Urinary bladder (tissue), 4 donors: ENCODE data around the gene WDR91. TPM values are rescaled to one million over a fixed set of nuclear protein-coding genes. Genes with fewer than 3 reads are reported as not detected.

ENCODE experiments used
- DNase-seq: peaks from one replicate; pipeline ENCODE4 v3.0.0-alpha.2; 2015; ENCODE audit errors: extremely low spot score
- H3K27ac ChIP-seq: one replicate; pipeline ENCODE4 v1.5.1; 2013; ENCODE audit warnings: low read depth, mild to moderate bottlenecking, moderate library complexity
- H3K36me3 ChIP-seq: one replicate; pipeline ENCODE4 v1.6.1; 2013; ENCODE audit warnings: mild to moderate bottlenecking, moderate library complexity; ENCODE audit not compliant: insufficient read depth
- H3K4me1 ChIP-seq: one replicate; pipeline ENCODE4 v1.6.1; 2013; ENCODE audit warnings: mild to moderate bottlenecking, moderate library complexity; ENCODE audit not compliant: insufficient read depth
- H3K4me3 ChIP-seq: one replicate; pipeline ENCODE4 v1.5.1; 2013; ENCODE audit warnings: low read depth, low read length
- WGBS: extraction: QIAGEN DNeasy Blood & Tissue Kit; methylation state at CpG from one replicate; pipeline ENCODE4 v1.1.7; 2013; 5-methylcytosine and 5-hydroxymethylcytosine counted together
- polyA plus RNA-seq: library from polyadenylated mRNA; stranded (reverse); fragments of 200-250 nt; gene quantifications from one replicate; pipeline ENCODE4 v1.2.3, GENCODE V29; 2013
- total RNA-seq: library from RNA; depleted of rRNA; stranded (reverse); fragments of >200 nt; gene quantifications from one replicate; pipeline ENCODE4 v1.2.3, GENCODE V29; 2014
- donor health status: healthy with polysubstance abuse.
- donor health status: healthy.

Gene WDR91
- total and polyA plus RNA-seq, 2 donors = 11.4 to 14.1 TPM

DNA sequence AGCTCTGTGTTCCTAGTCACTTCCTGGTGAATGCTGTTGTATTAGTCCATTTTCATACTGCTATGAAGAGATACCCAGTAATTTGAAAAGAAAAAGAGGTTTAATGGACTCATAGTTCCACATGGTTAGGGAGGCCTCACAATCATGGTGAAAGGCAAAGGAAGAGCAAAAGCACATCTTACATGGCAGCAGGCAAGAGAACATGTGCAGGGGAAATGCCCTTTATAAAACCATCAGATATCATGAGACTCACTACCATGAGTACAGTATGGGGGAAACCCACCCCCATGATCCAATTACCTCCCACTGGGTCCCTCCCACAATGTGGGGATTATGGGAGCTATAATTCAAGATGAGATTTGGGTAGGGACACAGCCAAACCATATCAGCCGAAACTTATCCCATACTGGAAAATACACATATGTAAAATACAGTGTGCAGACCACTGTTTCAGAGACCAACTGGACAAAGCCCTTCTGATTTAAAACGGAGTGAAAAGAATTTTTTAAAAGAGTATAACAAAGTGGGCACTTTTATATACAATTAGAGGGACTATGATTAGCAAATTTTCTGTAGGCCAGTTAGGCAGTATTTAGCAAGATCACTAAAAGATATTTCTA, 48.8 kb downstream of the WDR91 start:
- 96% methylated on average over 2 of the region's 2 CpGs for WGBS
- no peak overlapping the region for H3K27ac ChIP-seq
- no peak for DNase-seq
- H3K4me1 ChIP-seq = peaks cover 2% of the 10 kb centered on the region
- H3K36me3 ChIP-seq = no peaks in the 10 kb centered on the region
- no peak overlapping the region for H3K4me3 ChIP-seq

DNA sequence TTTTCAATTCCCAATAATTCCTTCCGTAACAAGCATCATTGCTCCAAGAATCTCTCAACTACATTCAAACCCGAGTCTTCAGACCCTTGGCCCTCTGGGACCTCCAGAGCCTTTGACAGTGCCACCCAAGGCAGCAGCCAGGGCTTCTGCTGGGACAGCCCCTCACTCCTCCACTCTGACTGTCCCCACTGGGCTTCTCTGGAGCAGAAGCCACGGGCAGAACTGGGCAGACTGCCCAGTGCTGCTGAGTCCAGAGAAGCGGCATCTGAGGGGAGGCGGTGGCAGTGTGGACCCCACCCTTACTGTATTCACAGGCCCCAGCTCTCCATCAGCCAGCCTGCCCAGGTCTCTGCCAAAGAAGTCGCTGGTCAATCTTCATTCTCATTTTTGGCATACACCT, 49.7 kb downstream of the WDR91 start:
- H3K27ac ChIP-seq = no peak overlapping the region
- peaks cover 2% of the 10 kb centered on the region for H3K4me1 ChIP-seq
- DNase-seq = no peak
- no peaks in the 10 kb centered on the region for H3K36me3 ChIP-seq
- H3K4me3 ChIP-seq = no peak overlapping the region
- WGBS = 87% methylated on average over 6 of the region's 6 CpGs

DNA sequence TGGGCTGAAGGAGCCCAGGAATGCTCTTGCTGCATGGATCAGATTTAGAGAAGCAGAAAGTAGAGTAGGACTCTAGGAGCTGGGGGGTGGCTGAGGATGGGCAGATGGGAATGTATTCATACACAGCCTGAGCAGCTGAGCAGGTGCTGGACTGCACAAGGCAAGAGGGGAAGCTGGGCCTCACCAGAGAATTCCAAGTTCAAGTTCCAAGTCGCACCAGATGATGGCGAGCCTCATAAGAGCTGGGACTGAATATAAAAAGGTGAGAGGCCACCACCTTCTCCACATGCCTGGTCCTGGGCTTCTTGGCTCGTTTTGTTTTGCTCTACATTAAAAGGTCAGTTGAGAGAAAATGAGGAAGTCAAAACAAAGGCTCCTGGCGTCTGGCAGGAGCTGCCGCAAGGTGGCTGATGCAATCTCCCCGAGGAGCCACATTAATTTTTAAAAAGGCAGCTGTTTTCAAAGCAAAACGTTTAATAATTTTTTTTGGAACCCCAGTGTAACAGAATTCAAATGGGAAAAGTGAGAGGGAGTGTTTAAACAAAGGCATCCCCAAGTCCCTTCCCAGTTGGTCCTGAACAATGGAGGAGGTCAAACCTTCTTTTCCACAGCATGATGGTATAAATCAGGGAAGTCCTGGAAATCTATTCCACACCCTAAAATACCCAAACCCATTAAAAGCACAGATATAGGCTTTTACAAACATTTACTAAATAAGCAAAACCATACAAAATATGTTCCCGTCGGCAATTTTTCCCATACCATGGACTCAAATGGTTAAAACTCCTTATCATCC, 50.3 kb downstream of the WDR91 start:
- DNase-seq = no peak
- Histone ChIP-seq H3K4me1 (peaks cover 2% of the 10 kb centered on the region), H3K4me3 (no peak overlapping the region)

DNA sequence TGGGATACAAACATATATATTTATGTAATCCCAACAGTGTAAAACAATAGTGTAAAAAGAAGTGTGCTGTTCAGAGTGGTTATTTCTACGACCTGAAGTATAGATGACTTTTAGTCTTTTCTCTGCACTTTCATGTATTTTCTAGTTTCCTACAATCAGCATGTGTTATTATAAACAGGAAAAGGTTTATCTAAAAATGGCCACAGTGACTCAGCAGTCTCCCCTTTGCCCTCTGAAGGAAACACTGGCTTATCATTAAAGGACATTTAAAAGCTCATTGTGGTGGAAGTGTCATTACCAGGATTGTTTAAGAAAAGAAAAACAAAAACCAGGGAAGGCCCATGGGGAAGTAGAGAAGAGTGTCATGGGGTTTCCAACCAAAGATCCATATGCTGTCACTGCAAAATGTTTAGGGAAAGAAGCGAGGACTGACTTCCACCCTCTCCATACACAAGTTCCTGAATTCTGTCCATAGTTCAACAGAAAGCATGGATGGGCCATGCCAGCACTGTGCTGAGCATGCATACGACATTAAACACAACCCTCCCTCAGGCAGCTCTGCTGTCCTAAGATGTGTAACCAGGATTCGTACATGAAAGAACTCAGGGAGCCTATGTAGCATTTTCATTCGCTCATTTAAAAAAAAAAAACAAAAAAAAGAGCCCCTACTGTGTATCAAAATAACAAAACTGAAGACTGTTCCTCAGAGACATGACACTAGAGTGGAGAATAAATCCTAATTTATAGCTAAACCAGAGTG, 51.0 kb downstream of the WDR91 start:
- 60% methylated on average over 5 of the region's 5 CpGs for WGBS
- H3K4me1 ChIP-seq = peaks cover 2% of the 10 kb centered on the region
- peak overlapping the region; percentile 68 for H3K27ac ChIP-seq
- no peak overlapping the region for H3K4me3 ChIP-seq
- H3K36me3 ChIP-seq = no peaks in the 10 kb centered on the region
- no peak for DNase-seq

More for the DNA sequence above, 50.3 kb downstream of the WDR91 start:
- H3K36me3 ChIP-seq = no peaks in the 10 kb centered on the region
- peak overlapping the region; percentile 68 for H3K27ac ChIP-seq
- WGBS = 59% methylated on average over 9 of the region's 9 CpGs

DNA sequence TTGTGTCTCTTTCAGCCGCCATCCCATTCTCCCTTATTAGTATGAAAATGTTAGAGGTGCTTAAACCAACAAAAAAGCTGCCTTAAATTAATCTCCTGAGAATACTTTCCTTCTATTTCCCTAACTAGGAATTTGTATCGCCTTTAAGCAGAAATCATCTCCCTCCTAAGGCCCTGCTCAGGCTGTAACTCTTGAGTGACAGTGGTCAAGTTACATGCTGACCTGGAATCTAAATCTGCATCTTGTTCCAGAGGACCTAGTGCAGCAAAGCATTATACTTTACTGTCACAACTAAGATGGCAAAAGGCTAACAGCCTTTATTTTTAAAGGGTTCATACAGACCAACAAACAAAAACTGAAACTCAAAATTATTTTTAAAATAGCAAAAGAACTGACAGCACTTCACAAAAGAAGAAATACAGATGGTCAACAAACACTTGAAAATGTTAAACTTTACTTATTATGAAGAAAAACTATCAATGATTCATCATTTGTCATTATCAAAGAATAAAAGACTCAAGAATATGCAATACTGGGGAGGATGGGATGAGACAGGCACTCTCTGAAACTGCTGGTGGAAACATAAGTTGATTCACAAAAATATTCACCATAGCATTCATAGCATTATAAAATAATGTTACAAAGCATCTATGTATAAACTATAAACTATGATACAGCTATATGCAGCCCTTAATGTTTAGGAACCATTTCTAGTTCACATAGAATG, 51.8 kb downstream of the WDR91 start:
- no peak overlapping the region for H3K4me3 ChIP-seq
- peaks cover 2% of the 10 kb centered on the region for H3K4me1 ChIP-seq
- 93% methylated on average over 2 of the region's 2 CpGs for WGBS
- H3K27ac ChIP-seq = no peak overlapping the region
- H3K36me3 ChIP-seq = no peaks in the 10 kb centered on the region
- no peak for DNase-seq

DNA sequence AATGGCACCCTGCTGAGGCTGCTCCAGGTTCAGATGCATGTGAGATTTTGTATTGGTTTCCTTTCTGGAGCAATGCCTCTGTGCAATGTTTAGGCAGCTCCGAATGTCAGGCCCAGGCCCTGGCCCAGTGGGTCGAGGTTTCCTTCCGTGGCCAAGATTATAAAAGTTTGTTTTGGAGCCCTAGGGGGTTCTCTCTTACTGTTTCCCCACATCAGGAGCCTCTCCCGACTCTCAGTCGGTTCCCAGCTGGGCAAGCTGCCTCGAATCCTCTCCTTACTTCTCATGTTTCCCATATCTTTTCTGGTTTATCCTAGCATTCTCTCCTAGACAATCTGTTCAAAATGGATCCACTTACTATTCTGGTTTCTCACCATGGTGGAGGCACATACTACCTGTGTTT, 52.5 kb downstream of the WDR91 start:
- no peak overlapping the region for H3K27ac ChIP-seq
- no peaks in the 10 kb centered on the region for H3K36me3 ChIP-seq
- DNase-seq = no peak
- peaks cover 2% of the 10 kb centered on the region for H3K4me1 ChIP-seq
- no peak overlapping the region for H3K4me3 ChIP-seq
- WGBS = 76% methylated on average over 6 of the region's 6 CpGs

DNA sequence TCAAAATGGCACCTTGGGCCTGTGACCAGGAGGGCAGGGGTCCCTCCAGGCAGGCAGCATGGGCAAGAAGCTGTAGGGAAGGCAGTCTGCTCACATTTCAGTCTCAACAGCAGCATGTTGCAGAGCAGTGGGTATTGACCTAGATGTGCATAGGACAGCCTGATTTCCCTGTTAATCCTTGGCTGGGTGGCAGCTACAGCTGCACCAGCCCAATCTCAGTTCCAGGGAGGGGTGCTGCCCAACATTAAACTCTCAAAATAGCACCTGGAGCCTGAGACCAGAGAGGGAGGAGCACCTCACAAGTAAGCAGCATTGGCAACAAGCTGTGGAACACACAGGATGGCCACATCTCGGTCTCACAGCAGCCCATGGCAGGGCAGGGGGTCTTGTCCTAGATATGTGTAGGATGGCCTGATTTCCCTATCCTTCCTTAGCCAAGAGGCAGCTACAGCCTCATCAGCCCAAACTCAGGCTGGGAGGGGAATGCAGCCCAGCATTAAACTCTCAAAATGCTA, 53.1 kb downstream of the WDR91 start:
- WGBS = 100% methylated on average over 1 of the region's 1 CpG
- no peak for DNase-seq
- no peak overlapping the region for H3K4me3 ChIP-seq
- H3K4me1 ChIP-seq = peaks cover 2% of the 10 kb centered on the region
- no peak overlapping the region for H3K27ac ChIP-seq
- no peaks in the 10 kb centered on the region for H3K36me3 ChIP-seq

DNA sequence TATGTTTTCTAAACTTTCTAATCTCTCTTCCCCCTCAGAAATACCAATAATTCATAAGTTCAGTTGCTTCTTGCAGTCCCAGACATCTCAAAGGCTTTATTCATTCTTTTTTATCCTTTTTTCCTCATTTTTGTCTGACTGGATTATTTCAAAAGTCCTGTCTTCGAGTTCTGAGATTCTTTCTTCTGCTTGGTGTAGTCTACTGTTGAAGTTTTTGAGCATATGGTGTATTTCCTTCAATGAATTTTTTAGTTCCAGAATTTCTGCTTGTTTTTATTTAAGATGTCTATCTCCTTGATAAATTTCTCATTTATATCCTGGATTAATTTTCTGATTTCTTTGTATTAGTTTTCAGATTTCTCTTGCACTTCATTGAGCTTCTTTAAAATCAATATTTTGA, 55.0 kb downstream of the WDR91 start:
- no peak overlapping the region for H3K4me3 ChIP-seq
- H3K4me1 ChIP-seq = peaks cover 2% of the 10 kb centered on the region
- no peak overlapping the region for H3K27ac ChIP-seq
- 85% methylated on average over 1 of the region's 1 CpG for WGBS
- no peak for DNase-seq
- H3K36me3 ChIP-seq = no peaks in the 10 kb centered on the region

DNA sequence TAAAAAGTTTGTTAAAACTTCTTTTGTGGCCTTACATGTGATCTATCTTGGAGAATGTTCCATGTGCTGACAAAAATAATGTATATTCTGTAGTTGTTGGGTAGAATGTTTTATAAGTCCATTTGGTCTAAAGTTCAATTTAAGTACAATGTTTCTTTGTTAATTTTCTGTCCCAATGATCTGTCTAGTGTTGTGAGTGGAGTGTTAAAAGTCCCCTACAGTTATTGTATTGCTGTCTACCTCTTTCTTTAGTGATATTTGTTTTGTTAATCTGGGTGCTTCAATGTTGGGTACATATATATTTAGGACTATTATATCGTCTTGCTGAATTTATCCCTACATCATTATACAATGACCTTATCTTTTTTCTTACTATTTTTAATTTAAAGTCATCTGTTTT, 56.6 kb downstream of the WDR91 start:
- 95% methylated on average over 1 of the region's 1 CpG for WGBS
- H3K4me3 ChIP-seq = no peak overlapping the region
- no peak overlapping the region for H3K27ac ChIP-seq
- no peaks in the 10 kb centered on the region for H3K36me3 ChIP-seq
- H3K4me1 ChIP-seq = no peaks in the 10 kb centered on the region
- no peak for DNase-seq

DNA sequence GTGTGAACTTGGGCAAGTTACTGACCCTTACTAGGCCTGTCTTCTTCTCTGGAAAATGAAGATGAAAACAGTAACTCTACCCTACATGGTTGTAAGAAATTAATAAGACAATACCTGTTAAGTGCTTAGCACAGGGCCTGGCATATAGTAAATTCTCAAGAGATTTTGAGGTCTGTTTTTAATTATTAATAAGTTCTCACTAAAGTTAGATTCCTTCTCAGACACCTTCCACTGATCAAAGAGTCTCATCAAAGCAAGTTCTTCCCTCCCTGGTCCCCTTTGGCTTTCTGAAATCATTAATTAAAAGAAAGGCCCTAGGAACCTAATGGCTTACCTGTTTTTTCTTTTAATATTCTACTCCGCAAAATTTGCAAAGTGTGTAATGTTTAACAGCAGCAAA, 58.9 kb downstream of the WDR91 start:
- no peaks in the 10 kb centered on the region for H3K36me3 ChIP-seq
- no peak overlapping the region for H3K4me3 ChIP-seq
- no peaks in the 10 kb centered on the region for H3K4me1 ChIP-seq
- 96% methylated on average over 1 of the region's 1 CpG for WGBS
- no peak for DNase-seq
- no peak overlapping the region for H3K27ac ChIP-seq

DNA sequence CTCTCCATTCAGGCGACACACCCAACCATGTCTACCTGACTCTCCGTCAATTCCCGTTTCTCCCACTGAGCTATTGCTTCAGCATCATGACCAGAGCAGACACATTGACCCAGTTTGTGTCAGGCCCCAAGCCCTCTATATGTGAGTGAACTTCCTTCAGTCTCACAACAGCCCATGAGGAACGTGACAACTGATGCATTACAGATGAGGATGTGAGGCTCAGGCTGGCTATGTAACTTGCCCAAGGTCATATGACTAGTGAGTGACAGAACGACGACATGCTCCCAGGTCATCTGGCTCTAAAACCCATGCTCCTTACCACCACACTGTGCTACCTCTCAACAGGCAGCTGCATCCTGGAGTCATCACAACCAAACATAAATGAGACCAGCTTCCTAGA, 59.8 kb downstream of the WDR91 start:
- DNase-seq = no peak
- no peak overlapping the region for H3K4me3 ChIP-seq
- 83% methylated on average over 6 of the region's 6 CpGs for WGBS
- no peaks in the 10 kb centered on the region for H3K36me3 ChIP-seq
- H3K27ac ChIP-seq = no peak overlapping the region
- H3K4me1 ChIP-seq = no peaks in the 10 kb centered on the region

DNA sequence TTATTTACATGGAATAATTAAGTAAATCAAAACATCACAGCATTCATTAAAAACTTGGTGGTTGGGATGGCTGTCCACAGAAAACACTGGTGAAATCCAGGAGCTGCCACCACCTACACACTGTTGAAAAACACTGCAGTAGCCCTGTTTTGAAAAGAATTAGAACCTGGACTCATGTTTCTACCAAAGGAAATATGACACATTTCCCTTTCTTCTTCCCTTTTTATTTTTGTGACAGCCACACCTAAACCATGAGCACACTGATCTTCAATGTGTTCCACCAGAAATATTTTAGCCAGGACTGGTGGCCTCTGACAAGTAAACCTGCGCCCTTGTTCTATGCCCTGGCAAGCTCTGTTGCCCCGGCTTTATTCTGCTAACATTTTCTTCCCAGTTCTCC, 60.2 kb downstream of the WDR91 start:
- no peak for DNase-seq
- no peak overlapping the region for H3K27ac ChIP-seq
- WGBS = 93% methylated on average over 2 of the region's 2 CpGs
- H3K4me3 ChIP-seq = no peak overlapping the region
- H3K36me3 ChIP-seq = no peaks in the 10 kb centered on the region
- H3K4me1 ChIP-seq = no peaks in the 10 kb centered on the region

DNA sequence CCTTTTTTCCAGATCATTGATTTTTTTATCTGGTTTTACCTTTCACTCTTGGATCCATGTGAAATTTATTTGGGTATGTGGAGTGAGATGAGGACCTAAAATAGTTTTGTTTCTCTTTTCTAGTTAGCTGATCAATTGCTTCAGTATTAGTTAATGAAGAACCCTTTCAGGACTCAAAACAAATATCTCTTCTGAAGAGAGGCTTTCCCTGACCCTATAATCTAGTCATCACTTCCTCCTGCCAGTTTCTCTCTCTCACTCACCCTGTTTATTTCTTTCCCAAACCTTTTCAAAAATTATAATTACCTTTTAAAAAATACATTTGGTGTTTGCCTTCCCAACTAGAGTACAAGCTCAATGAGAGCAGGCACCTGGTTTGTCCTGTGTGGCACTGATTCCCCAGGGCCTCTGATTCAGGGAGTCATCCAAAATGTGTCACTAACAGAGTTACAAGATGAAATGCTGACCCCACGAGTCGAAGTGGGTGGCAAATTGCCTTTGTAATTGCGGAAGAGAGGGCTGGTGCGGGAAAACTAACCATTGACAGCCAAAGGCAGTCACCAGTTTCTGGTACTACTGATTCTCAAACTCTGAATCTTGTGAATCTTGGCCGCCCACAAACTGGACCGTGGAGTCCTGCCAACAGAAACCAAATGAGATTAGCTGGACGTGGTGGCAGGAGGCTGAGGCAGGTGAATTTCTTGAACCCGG, 61.1 kb downstream of the WDR91 start:
- 74% methylated on average over 8 of the region's 8 CpGs for WGBS
- Histone ChIP-seq H3K4me1 (no peaks in the 10 kb centered on the region), H3K36me3 (no peaks in the 10 kb centered on the region), H3K27ac (peak overlapping the region; percentile 52), H3K4me3 (no peak overlapping the region)
- no peak for DNase-seq
